Activated CD4-positive, alpha-beta memory T cell treated with anti-CD3 and anti-CD28 coated beads for 36 hours (primary cell): Measurements from ENCODE around the gene HLA-G. TPM values are rescaled to one million over a fixed set of nuclear protein-coding genes. Genes with fewer than 3 reads are reported as not detected.

ENCODE experiments used
- CTCF ChIA-PET: fragments of 350-600 bp; sonication (Branson Sonifier 250); formaldehyde crosslinking; loops from one replicate; lab custom pipeline; 2021; ENCODE audit warnings: antibody characterized with exemption, inconsistent platforms; lab: Charles Lee
- POLR2A ChIA-PET: fragments of 350-600 bp; sonication (Branson Sonifier 250); formaldehyde crosslinking; loops from one replicate; lab custom pipeline; 2021; ENCODE audit warnings: antibody characterized with exemption; lab: Charles Lee
- DNase-seq: peaks from one replicate; pipeline ENCODE4 v3.0.0-alpha.2; 2020
- H3K27ac Mint-ChIP-seq: one replicate; pipeline ENCODE4 v1.8.0; 2021; ENCODE audit warnings: mixed read lengths
- H3K27me3 Mint-ChIP-seq: one replicate; pipeline ENCODE4 v1.8.0; 2021; ENCODE audit warnings: mixed read lengths
- H3K36me3 Mint-ChIP-seq: one replicate; pipeline ENCODE4 v1.8.0; 2021; ENCODE audit warnings: mixed read lengths
- H3K4me1 Mint-ChIP-seq: one replicate; pipeline ENCODE4 v1.8.0; 2021; ENCODE audit warnings: low read depth, mixed read lengths
- H3K4me3 Mint-ChIP-seq: one replicate; pipeline ENCODE4 v1.8.0; 2021; ENCODE audit warnings: mild to moderate bottlenecking, mixed read lengths
- H3K9me3 Mint-ChIP-seq: one replicate; pipeline ENCODE4 v1.8.0; 2021; ENCODE audit warnings: mixed read lengths
- intact Hi-C: fragments of 100-400 bp; cut with micrococcal nuclease; formaldehyde crosslinking; loops from one replicate; pipeline ENCODE4 v1.15.1; 2023
- total RNA-seq, 2 experiments: library from RNA; stranded (reverse); gene quantifications; one replicate each; pipeline ENCODE4 v1.2.3, GENCODE V29; 2021

The HLA-G gene
- total RNA-seq, 2 experiments from 2014 or later, result 0.19 to 0.38 TPM

GRCh38 chr6:29847871-29848630 lies 20.4 kb downstream of the HLA-G start:
- H3K9me3 Mint-ChIP-seq, result peaks cover 7% of the 10 kb centered on the region
- POLR2A ChIA-PET, result no interaction called here
- intact Hi-C loops, result loop anchor here (1.0 to 5.0 kb wide), 4 partner anchors 94 to 314 kb away; partner anchors contain the start of genes HLA-A, TRIM10 and TRIM15
- DNase-seq, result peak; percentile 90
- peaks cover 25% of the 10 kb centered on the region for H3K4me1 Mint-ChIP-seq
- no peak overlapping the region for H3K4me3 Mint-ChIP-seq
- peaks cover 2% of the 10 kb centered on the region for H3K36me3 Mint-ChIP-seq
- CTCF ChIA-PET, result interaction anchor here (0.5 to 2.9 kb wide), 24 partner anchors 8 to 536 kb away, joined by 3 to 40 read pairs (median 4); partner anchors contain the start of gene HLA-A
- H3K27ac Mint-ChIP-seq, result peak overlapping the region; percentile 44
- peaks cover 31% of the 10 kb centered on the region for H3K27me3 Mint-ChIP-seq

GRCh38 chr6:29850011-29850553 lies 22.5 kb downstream of the HLA-G start:
- DNase-seq, result peak; percentile 60
- H3K4me1 Mint-ChIP-seq, result peaks cover 18% of the 10 kb centered on the region
- no peak overlapping the region for H3K27ac Mint-ChIP-seq
- peaks cover 37% of the 10 kb centered on the region for H3K27me3 Mint-ChIP-seq
- H3K36me3 Mint-ChIP-seq, result peaks cover 2% of the 10 kb centered on the region
- H3K4me3 Mint-ChIP-seq, result peak overlapping the region; percentile 63
- intact Hi-C loops, result no loop called here
- H3K9me3 Mint-ChIP-seq, result peaks cover 4% of the 10 kb centered on the region
- CTCF ChIA-PET, result interaction anchor here (2.9 kb wide), 1 partner anchor 163 kb away, joined by 40 read pairs; no protein-coding TSS in a partner anchor
- POLR2A ChIA-PET, result interaction anchor here (0.9 kb wide), 1 partner anchor 126 kb away, joined by 3 read pairs; no protein-coding TSS in a partner anchor

- peaks cover 39% of the 10 kb centered on the region for H3K27me3 Mint-ChIP-seq
- intact Hi-C loops, result no loop called here
- no peak for DNase-seq
- H3K36me3 Mint-ChIP-seq, result peaks cover 2% of the 10 kb centered on the region
- H3K4me1 Mint-ChIP-seq, result peaks cover 12% of the 10 kb centered on the region
- no peak overlapping the region for H3K4me3 Mint-ChIP-seq
- H3K9me3 Mint-ChIP-seq, result no peaks in the 10 kb centered on the region
- POLR2A ChIA-PET, result interaction anchor here (0.9 kb wide), 1 partner anchor 125 kb away, joined by 3 read pairs; no protein-coding TSS in a partner anchor
- H3K27ac Mint-ChIP-seq, result no peak overlapping the region
- CTCF ChIA-PET, result no interaction called here
Measured at GRCh38 chr6:29851190-29851589, 23.6 kb downstream of the HLA-G start.

GRCh38 chr6:29853245-29853644 lies 25.6 kb downstream of the HLA-G start:
- Mint-ChIP-seq H3K36me3 (no peaks in the 10 kb centered on the region), H3K9me3 (no peaks in the 10 kb centered on the region), H3K4me1 (peaks cover 8% of the 10 kb centered on the region), H3K27me3 (peaks cover 34% of the 10 kb centered on the region), H3K27ac (no peak overlapping the region), H3K4me3 (no peak overlapping the region)
- no peak for DNase-seq
- intact Hi-C loops, result no loop called here
- CTCF ChIA-PET, result no interaction called here
- POLR2A ChIA-PET, result no interaction called here

- H3K27me3 Mint-ChIP-seq, result peaks cover 18% of the 10 kb centered on the region
- no peaks in the 10 kb centered on the region for H3K36me3 Mint-ChIP-seq
- no peak overlapping the region for H3K27ac Mint-ChIP-seq
- H3K9me3 Mint-ChIP-seq, result no peaks in the 10 kb centered on the region
- intact Hi-C loops, result no loop called here
- DNase-seq, result no peak
- ChIA-PET POLR2A (no interaction called here), CTCF (no interaction called here)
- no peaks in the 10 kb centered on the region for H3K4me1 Mint-ChIP-seq
- H3K4me3 Mint-ChIP-seq, result no peak overlapping the region
Measured at GRCh38 chr6:29858006-29858405, 30.4 kb downstream of the HLA-G start.

GRCh38 chr6:29861521-29862255 lies 34.1 kb downstream of the HLA-G start:
- CTCF ChIA-PET, result no interaction called here
- no peaks in the 10 kb centered on the region for H3K4me1 Mint-ChIP-seq
- intact Hi-C loops, result no loop called here
- POLR2A ChIA-PET, result no interaction called here
- no peaks in the 10 kb centered on the region for H3K36me3 Mint-ChIP-seq
- no peak overlapping the region for H3K4me3 Mint-ChIP-seq
- no peaks in the 10 kb centered on the region for H3K9me3 Mint-ChIP-seq
- DNase-seq, result no peak
- no peak overlapping the region for H3K27ac Mint-ChIP-seq
- H3K27me3 Mint-ChIP-seq, result peaks cover 29% of the 10 kb centered on the region

- DNase-seq, result no peak
- intact Hi-C loops, result no loop called here
- Mint-ChIP-seq H3K9me3 (no peaks in the 10 kb centered on the region), H3K36me3 (no peaks in the 10 kb centered on the region), H3K27ac (no peak overlapping the region), H3K4me1 (no peaks in the 10 kb centered on the region), H3K4me3 (no peak overlapping the region), H3K27me3 (peaks cover 35% of the 10 kb centered on the region)
- CTCF ChIA-PET, result no interaction called here
- POLR2A ChIA-PET, result no interaction called here
Measured at GRCh38 chr6:29864037-29864810, 36.6 kb downstream of the HLA-G start.

- POLR2A ChIA-PET, result no interaction called here
- Mint-ChIP-seq H3K27ac (no peak overlapping the region), H3K9me3 (no peaks in the 10 kb centered on the region), H3K27me3 (peaks cover 32% of the 10 kb centered on the region), H3K4me1 (no peaks in the 10 kb centered on the region), H3K4me3 (no peak overlapping the region), H3K36me3 (no peaks in the 10 kb centered on the region)
- CTCF ChIA-PET, result interaction anchor here (1.3 kb wide), 1 partner anchor 17 kb away, joined by 3 read pairs; no protein-coding TSS in a partner anchor
- intact Hi-C loops, result no loop called here
- DNase-seq, result no peak
Measured at GRCh38 chr6:29865631-29866030, 38.0 kb downstream of the HLA-G start.

- CTCF ChIA-PET, result no interaction called here
- H3K27ac Mint-ChIP-seq, result no peak overlapping the region
- H3K4me3 Mint-ChIP-seq, result no peak overlapping the region
Measured at GRCh38 chr6:29870104-29870503, 42.5 kb downstream of the HLA-G start.

GRCh38 chr6:29872791-29873190 lies 45.2 kb downstream of the HLA-G start:
- ChIA-PET CTCF (no interaction called here), POLR2A (no interaction called here)
- H3K4me3 Mint-ChIP-seq, result no peak overlapping the region
- H3K27me3 Mint-ChIP-seq, result peaks cover 2% of the 10 kb centered on the region
- H3K9me3 Mint-ChIP-seq, result peaks cover 16% of the 10 kb centered on the region
- no peaks in the 10 kb centered on the region for H3K4me1 Mint-ChIP-seq
- intact Hi-C loops, result no loop called here
- no peak overlapping the region for H3K27ac Mint-ChIP-seq
- DNase-seq, result no peak
- H3K36me3 Mint-ChIP-seq, result peaks cover 13% of the 10 kb centered on the region

More at GRCh38 chr6:29870104-29870503, 42.5 kb downstream of the HLA-G start:
- peaks cover 2% of the 10 kb centered on the region for H3K9me3 Mint-ChIP-seq
- intact Hi-C loops, result no loop called here
- POLR2A ChIA-PET, result no interaction called here
- peaks cover 13% of the 10 kb centered on the region for H3K27me3 Mint-ChIP-seq
- no peak for DNase-seq
- H3K36me3 Mint-ChIP-seq, result no peaks in the 10 kb centered on the region
- H3K4me1 Mint-ChIP-seq, result no peaks in the 10 kb centered on the region

GRCh38 chr6:29875257-29875656 lies 47.6 kb downstream of the HLA-G start:
- Mint-ChIP-seq H3K4me1 (no peaks in the 10 kb centered on the region), H3K4me3 (no peak overlapping the region), H3K9me3 (peaks cover 16% of the 10 kb centered on the region), H3K27ac (no peak overlapping the region), H3K36me3 (peaks cover 13% of the 10 kb centered on the region), H3K27me3 (no peaks in the 10 kb centered on the region)
- ChIA-PET POLR2A (no interaction called here), CTCF (no interaction called here)
- no peak for DNase-seq
- intact Hi-C loops, result no loop called here
